NT2/D1 (cell line): ENCODE measurements around the gene SRSF4.

Source experiments
- DNase-seq: peaks from one replicate; pipeline ENCODE4 v3.0.0-alpha.2; 2011; ENCODE audit warnings: low read depth, low spot score
- H3K27me3 ChIP-seq: 2 replicates; pipeline ENCODE4 v1.6.0; 2011; ENCODE audit warnings: mild to moderate bottlenecking; ENCODE audit not compliant: insufficient read length, insufficient read depth
- H3K36me3 ChIP-seq: 2 replicates; pipeline ENCODE4 v1.6.1; 2011; ENCODE audit warnings: mild to moderate bottlenecking, low read length, mixed read lengths; ENCODE audit not compliant: insufficient read depth, insufficient read length
- H3K4me1 ChIP-seq: 2 replicates; pipeline ENCODE4 v1.5.1; 2011; ENCODE audit not compliant: insufficient read depth, insufficient read length
- H3K4me3 ChIP-seq: 2 replicates; pipeline ENCODE4 v1.5.1; 2011; ENCODE audit warnings: low read depth; ENCODE audit not compliant: insufficient read length
- H3K9ac ChIP-seq: 2 replicates; pipeline ENCODE4 v1.6.0; 2011; ENCODE audit warnings: low read depth; ENCODE audit not compliant: insufficient read length
- H3K9me3 ChIP-seq: 2 replicates; pipeline ENCODE4 v1.5.1; 2011; ENCODE audit warnings: mild to moderate bottlenecking, low read length; ENCODE audit not compliant: insufficient read depth
- SUZ12 ChIP-seq: IDR thresholded peaks from 2 replicates; pipeline ENCODE4 v1.6.1; 2011; ENCODE audit not compliant: insufficient read length, insufficient read depth; ENCODE audit errors: extremely low read depth
- YY1 ChIP-seq: IDR thresholded peaks from 2 replicates; pipeline ENCODE4 v1.6.1; 2011; ENCODE audit not compliant: insufficient read length, insufficient read depth
- ZNF274 ChIP-seq: IDR thresholded peaks from 2 replicates; pipeline ENCODE4 v1.6.1; 2011; ENCODE audit warnings: mild to moderate bottlenecking, low read depth, low read length

The SRSF4 gene

DNA sequence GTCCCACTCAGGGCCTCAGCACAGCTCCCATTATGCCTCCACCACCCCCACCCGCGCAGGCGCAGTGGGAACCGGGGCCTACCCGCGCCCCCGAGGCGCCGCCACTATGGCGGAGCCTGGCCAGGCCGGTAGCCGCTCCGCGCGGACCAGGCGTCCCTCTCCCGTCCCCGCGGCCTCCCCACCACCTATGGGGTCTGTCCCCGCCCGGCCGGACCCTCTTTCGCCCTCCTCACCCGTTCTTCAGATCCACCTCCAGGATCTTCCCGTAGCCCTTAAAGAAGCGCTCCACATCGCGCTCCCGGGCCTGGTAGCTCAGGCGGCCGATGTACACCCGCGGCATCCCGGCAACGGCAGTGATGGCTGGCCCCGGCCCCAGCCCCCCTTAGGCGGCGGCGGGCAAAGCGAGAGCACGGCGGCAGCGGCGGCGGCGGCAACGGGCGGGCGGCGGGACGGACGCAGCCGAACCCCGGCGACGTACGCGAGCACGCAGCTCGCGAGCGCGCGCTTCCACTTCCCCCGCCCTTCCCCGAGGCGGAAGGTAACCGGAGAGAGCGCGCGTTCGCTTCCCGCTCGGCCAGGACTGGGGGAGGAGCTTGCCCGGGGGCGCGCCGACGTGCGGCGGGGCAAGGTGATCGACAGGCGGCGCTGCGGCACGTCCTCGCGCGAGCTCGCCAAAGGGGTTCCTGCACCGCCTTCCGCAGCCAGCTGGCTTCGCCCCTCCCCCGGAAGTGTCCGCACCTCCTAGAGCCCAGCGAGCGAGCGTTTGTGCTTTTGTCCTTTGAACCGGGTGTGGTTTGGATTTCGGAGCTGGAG, at the start of gene SRSF4:
TSS of gene SRSF4 (minus strand) at position 488 of the 813 bp plus-strand sequence. CDS start at position 340, 148 bp downstream.
- Histone ChIP-seq H3K27me3 (no peaks in the 10 kb centered on the region), H3K36me3 (peaks cover 34% of the 10 kb centered on the region), H3K4me1 (peaks cover 5% of the 10 kb centered on the region), H3K9me3 (no peaks in the 10 kb centered on the region), H3K9ac (peak within 1 kb of the TSS; percentile 99), H3K4me3 (peak within 1 kb of the TSS; percentile 94)
- peak; percentile 58 for TF ChIP-seq YY1
- no peak for TF ChIP-seq SUZ12
- DNase-seq, result peak; percentile 100

DNA sequence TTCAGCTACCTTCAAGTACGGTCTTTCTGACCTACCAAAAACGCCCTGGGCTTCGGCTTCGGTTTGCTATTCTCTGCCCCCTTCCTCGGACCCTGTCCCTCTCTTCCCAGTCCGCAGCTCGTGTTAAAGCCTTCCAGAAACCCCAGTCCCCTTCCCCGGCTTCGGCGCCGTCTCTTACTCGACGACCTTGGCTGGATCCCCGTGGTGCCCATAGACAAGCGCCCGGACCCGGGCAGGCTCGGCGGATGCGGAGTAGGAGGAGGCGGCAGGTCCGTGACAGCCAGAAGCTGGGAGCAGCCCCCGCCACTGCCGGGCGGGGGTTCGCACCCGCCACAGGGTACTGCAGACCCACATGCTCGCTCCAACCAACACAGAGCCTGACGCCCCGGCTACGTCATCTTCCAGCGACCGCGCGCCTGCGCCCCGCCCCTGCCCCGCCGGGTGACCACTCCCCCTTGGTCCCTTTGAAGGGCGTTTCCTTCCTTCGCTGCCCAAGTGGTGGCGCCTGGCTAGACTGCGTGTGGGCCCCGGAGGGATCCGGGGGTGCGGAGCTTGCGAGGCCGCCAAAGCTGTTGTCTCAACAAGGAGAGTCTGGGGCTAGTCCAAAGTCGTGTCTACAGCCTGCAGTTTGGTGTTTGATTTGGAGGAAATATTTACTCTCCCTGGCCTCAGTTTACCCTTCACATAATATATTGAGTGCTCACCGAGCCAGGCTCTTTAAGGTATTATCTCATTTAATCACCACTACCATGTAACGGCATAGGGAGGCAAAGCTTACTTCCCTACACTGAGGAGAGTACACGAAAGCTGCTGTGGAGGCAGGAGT, 49.1 kb upstream of the SRSF4 start, which contains the start of gene MECR:
TSS of gene MECR (minus strand) at position 382 of the 826 bp plus-strand sequence. CDS start at position 354, 28 bp downstream.
- Histone ChIP-seq H3K36me3 (peaks cover 12% of the 10 kb centered on the region), H3K9me3 (no peaks in the 10 kb centered on the region), H3K9ac (peak within 1 kb of the TSS; percentile 81), H3K4me1 (no peaks in the 10 kb centered on the region), H3K4me3 (peak within 1 kb of the TSS; percentile 65), H3K27me3 (peaks cover 31% of the 10 kb centered on the region)
- peak; percentile 95 for DNase-seq
- TF ChIP-seq SUZ12 (no peak), ZNF274 (no peak), YY1 (no peak)

DNA sequence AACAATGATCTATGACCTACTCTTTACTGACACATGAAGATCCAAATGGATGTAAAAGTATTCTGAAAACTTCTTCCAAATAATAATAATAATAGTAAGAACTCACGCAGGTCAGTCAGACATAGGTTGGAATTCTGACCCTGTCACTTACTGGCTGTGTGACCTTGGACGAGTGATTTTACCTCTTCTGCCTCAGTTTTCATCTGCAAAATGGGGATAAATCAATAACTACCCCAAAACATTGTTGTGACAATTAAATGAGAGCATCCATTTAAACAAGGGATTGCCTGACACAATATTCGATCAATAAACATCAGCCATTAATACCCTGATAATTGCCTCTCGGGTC, 48.5 kb upstream of the SRSF4 start:
- DNase-seq, result no peak
- Histone ChIP-seq H3K27me3 (peaks cover 25% of the 10 kb centered on the region), H3K4me3 (peak overlapping the region; percentile 65), H3K9me3 (no peaks in the 10 kb centered on the region), H3K9ac (peak overlapping the region; percentile 81), H3K36me3 (peaks cover 17% of the 10 kb centered on the region), H3K4me1 (no peaks in the 10 kb centered on the region)
- TF ChIP-seq ZNF274 (no peak), YY1 (no peak), SUZ12 (no peak)

DNA sequence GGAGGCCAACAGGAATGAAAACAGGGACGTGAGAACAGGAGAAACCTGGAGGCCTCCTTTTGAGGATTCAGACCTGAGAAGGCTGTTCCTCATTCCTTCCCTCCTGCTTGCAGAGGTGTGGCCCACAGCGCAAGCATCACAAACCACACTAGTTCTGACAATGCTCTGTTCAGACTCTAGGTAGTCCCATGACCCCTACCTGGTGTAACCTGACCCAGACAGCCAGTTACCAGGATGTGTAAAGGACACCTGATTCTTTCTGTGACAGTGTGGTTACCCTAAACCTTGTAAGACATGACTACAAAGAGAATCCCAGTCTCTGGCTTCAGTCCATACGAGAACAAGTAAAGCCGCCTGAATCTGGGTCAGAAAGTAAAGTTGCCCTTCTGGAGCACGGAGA, 45.8 kb upstream of the SRSF4 start:
- no peak for DNase-seq
- Histone ChIP-seq H3K4me1 (no peaks in the 10 kb centered on the region), H3K27me3 (peaks cover 8% of the 10 kb centered on the region), H3K9ac (no peak overlapping the region), H3K4me3 (no peak overlapping the region), H3K36me3 (peaks cover 40% of the 10 kb centered on the region), H3K9me3 (no peaks in the 10 kb centered on the region)
- no peak for TF ChIP-seq ZNF274
- no peak for TF ChIP-seq YY1
- no peak for TF ChIP-seq SUZ12

DNA sequence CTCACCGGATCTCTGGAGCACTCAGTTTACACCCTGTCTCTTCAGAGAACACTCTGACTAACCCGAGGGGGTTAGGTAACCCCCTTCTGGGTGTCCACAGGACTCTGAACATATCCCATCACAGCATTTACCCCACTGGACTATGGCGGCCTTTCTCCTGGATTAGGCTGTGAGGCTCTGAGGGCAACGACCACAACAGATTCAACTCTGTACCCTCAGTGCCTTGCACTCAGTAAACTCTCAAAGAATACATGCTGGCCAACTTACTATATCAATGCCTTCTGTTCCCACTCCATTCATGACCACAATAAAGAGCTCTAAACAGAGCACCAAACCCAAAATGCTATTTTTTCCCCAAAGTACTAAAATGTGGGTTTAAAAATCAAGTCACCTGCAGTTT, 43.7 kb upstream of the SRSF4 start:
- Histone ChIP-seq H3K9ac (no peak overlapping the region), H3K4me3 (no peak overlapping the region), H3K27me3 (no peaks in the 10 kb centered on the region), H3K4me1 (no peaks in the 10 kb centered on the region), H3K36me3 (peaks cover 56% of the 10 kb centered on the region), H3K9me3 (no peaks in the 10 kb centered on the region)
- TF ChIP-seq YY1 (no peak), ZNF274 (no peak), SUZ12 (no peak)
- DNase-seq, result no peak

DNA sequence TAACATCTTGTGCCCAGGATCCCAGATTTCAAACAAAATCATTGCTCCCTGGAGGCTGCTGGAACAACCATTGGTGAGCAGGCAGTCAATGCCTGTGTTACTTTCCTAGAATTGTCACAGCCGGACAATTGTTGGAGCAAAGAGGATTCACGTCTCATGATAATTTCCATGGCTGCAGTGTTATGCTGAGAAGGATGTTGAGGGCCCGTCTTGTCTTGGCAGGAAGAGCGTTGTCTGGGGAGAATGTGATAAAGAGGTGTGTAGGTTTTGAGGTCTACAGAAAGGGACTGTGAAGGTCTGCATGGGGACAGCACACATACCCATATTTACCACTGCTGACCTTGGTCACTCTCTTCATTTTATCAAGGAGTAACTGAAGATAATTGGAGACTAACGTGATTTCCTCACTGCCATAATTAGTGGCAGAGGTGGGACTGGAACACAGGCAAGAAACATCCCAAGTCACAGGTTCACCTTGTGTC, 42.7 kb upstream of the SRSF4 start:
- no peak for TF ChIP-seq SUZ12
- TF ChIP-seq ZNF274, result no peak
- TF ChIP-seq YY1, result no peak
- no peak overlapping the region for H3K9ac ChIP-seq
- H3K9me3 ChIP-seq, result no peaks in the 10 kb centered on the region
- DNase-seq, result no peak
- peaks cover 65% of the 10 kb centered on the region for H3K36me3 ChIP-seq
- H3K4me3 ChIP-seq, result no peak overlapping the region
- H3K4me1 ChIP-seq, result no peaks in the 10 kb centered on the region
- H3K27me3 ChIP-seq, result no peaks in the 10 kb centered on the region

DNA sequence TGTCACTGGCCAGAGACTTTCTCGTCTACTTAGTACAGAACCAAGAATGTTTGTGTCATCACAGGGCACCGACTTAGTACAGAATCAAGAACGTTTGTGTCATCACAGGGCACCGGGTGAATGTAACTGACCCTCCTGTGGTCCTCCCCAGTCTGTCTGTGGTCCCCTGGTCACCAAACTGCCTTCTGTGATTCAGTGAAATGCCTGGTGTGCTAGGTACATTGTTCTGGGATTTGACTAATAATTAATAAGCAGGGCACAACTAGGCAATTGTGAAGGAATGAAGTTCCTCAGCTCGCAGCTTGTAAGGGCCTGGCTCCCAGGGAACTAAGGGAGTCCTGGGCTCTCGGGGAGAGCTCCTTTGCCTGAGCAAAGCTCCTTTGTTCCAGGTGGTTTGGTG, 41.8 kb upstream of the SRSF4 start:
- Histone ChIP-seq H3K36me3 (peaks cover 59% of the 10 kb centered on the region), H3K4me3 (no peak overlapping the region), H3K4me1 (no peaks in the 10 kb centered on the region), H3K9ac (no peak overlapping the region), H3K27me3 (no peaks in the 10 kb centered on the region), H3K9me3 (no peaks in the 10 kb centered on the region)
- no peak for TF ChIP-seq SUZ12
- no peak for TF ChIP-seq ZNF274
- no peak for TF ChIP-seq YY1
- no peak for DNase-seq
